Natural killer cell treated with Interleukin-12 subunit alpha and Interleukin-12 subunit beta and Interleukin-15 and Interleukin-18, amount 100 ng/mL, for 72 hours (primary cell): ENCODE data around the gene CD244. TPM values are rescaled to one million over a fixed set of nuclear protein-coding genes. Genes with fewer than 3 reads are reported as not detected.
"Not testable (repeated sequence)": the region's sequence is repeated elsewhere in the genome, so short reads cannot be mapped to it uniquely, and the experiment has no call there.

Source experiments
- ATAC-seq, 2 donors: fragments of 150-1000 bp; cut with Tn5 transposase in 1 of 2; sonication (Bioruptor Pico), chemical (Tn5 transposase) in 1 of 2; 2 replicates each; pipeline ENCODE4 v1.10.0; 2021
- DNase-seq: peaks from one replicate; pipeline ENCODE4 v3.0.0; 2022; ENCODE audit warnings: low spot score
- H3K27ac Mint-ChIP-seq, 2 donors: 1 replicate in 1 of 2; 2 replicates in 1 of 2; pipeline ENCODE4 v1.8.0; 2022; ENCODE audit warnings: mixed read lengths in 2 of 2, mild to moderate bottlenecking in 1 of 2, moderate library complexity in 1 of 2
- H3K27me3 Mint-ChIP-seq, 2 donors: 1 replicate in 1 of 2; 2 replicates in 1 of 2; pipeline ENCODE4 v1.8.0; 2022; ENCODE audit warnings: mixed read lengths in 2 of 2
- H3K36me3 Mint-ChIP-seq: one replicate; pipeline ENCODE4 v1.8.0; 2022; ENCODE audit warnings: mixed read lengths
- H3K4me1 Mint-ChIP-seq, 2 donors: 1 replicate in 1 of 2; 2 replicates in 1 of 2; pipeline ENCODE4 v1.8.0; 2022; ENCODE audit warnings: low read depth in 2 of 2, mixed read lengths in 2 of 2, mild to moderate bottlenecking in 1 of 2
- H3K4me3 Mint-ChIP-seq: one replicate; pipeline ENCODE4 v1.8.0; 2022; ENCODE audit warnings: mixed read lengths
- H3K9me3 Mint-ChIP-seq: 2 replicates; pipeline ENCODE4 v1.8.0; 2022; ENCODE audit warnings: mixed read lengths
- total RNA-seq, 2 donors: library from RNA; stranded (reverse); gene quantifications; one replicate each; pipeline ENCODE4 v1.2.3, GENCODE V29; 2022

The CD244 gene
- total RNA-seq, 2 donors from 2014 or later, result 36.6 to 64.4 TPM

DNA sequence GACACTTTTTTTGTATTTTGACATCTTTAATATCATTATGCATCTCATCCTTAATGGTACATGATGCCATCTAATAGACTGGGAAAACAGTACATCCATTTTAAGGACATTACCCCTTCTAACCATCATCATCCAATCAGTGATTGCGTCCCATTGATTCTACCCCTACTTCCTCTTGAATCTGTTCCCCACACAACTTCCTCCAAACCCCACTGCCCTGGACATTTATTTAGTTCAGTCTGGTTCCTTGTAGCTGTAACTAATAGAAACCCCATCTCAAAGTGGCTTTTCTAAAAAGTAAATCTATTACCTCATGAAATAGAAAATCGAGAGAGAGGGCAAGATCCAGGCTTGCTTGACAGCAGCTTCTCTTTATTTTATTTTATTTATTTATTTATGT is 24.4 kb upstream of the CD244 start:
- Mint-ChIP-seq H3K9me3 (no peaks in the 10 kb centered on the region), H3K27ac (no peak overlapping the region), H3K4me3 (no peak overlapping the region), H3K36me3 (no peaks in the 10 kb centered on the region), H3K4me1 (peaks cover 6% of the 10 kb centered on the region in 2 donors), H3K27me3 (peaks cover 3 to 5% of the 10 kb centered on the region in 2 donors)
- DNase-seq (no peak), ATAC-seq (no peak)

DNA sequence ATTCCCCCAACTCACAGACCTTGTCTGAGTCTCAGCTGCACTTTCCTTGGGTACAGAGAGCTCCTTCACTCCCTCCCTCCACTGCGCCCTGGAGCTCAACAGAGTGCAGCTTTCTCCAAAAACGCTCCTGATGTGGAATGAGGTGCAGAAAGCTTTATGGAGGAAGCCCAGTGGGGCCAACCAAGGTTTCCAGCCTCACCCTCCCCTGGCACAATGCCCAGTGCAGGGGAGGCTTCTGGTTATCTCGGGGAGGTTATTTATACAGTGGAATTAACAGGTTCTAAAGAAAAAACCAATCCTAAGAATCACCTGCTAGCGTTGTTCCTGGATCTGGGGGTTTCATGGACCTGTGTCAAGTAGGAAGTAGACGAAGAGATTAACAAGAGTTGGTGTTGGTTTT is 22.4 kb upstream of the CD244 start, which contains the start of gene ITLN1:
Gene ITLN1 (minus strand): TSS at position 139 of the 400 bp plus-strand sequence. CDS start 303 bp downstream, outside the sequence.
- ATAC-seq (no peak), DNase-seq (no peak)
- no peaks in the 10 kb centered on the region for H3K27me3 Mint-ChIP-seq
- peaks cover 6% of the 10 kb centered on the region in 2 donors for H3K4me1 Mint-ChIP-seq
- no peak within 1 kb of the TSS for H3K27ac Mint-ChIP-seq
- H3K36me3 Mint-ChIP-seq, result no peaks in the 10 kb centered on the region
- no peaks in the 10 kb centered on the region for H3K9me3 Mint-ChIP-seq
- no peak within 1 kb of the TSS for H3K4me3 Mint-ChIP-seq

DNA sequence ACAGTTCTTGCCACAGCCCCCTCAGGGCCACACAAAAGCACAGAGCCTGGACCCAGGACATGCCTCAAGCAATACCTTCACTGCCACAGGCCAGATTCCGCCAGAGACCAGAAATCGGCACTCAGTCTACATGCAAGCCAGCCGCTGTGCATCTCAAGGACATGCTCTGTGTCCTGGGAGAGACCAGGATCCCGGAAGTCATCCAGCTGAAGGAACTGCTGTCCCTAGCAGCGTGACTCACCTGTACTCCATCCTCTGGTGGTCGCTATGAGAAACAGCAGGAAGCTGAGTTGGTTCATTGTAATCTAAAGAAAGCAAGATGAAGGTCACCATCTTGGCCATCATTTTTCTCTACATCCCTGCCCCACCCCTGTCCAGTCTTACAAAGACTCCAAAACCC is 21.9 kb upstream of the CD244 start:
- H3K27ac Mint-ChIP-seq, result no peak overlapping the region

DNA sequence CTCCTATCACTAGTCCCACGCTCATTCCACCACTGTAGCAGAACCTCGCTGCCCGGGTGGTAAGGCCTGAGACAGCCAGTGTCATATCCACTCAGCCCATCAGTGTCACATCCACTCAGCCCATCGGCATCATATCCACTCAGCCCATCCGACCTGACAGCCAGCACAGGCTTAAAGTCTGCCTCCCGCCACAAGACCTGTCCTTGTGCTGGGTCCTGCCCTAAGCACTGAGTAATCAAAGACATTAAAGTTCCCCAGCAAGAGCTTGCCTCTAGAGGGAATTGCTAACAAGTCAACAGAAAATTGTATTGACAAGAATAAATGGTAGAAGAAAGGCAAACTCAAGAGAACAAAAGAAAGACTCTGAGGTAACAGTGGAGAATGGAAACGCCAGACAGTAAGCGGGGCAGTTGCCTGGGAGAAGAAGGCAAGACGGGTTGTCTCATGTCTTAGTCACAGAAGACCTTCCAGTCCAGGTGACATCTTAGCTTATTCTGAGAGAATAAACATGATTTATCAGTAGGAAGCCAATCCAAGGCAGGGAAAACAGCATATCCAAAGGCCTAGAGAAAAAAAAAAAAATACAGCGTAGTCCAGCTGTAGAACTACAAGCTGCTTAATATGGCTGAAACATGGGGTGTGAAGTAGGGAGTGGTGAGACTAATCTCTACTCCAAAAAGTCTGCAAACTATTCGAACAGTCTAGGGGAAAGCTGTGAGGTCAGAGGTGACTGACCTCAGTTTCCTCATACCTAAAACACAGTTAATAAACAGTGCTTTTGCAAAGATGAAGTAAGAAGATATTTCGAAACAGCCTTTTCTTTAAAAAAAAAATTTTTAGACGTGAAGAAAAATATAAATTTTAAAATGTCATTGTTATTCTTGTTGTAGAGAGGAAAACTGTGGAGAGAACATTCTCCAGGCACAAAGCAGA is 21.2 kb upstream of the CD244 start:
- no peak overlapping the region for H3K27ac Mint-ChIP-seq
- H3K9me3 Mint-ChIP-seq, result no peaks in the 10 kb centered on the region
- H3K27me3 Mint-ChIP-seq, result no peaks in the 10 kb centered on the region
- H3K4me3 Mint-ChIP-seq, result no peak overlapping the region
- peaks cover 6% of the 10 kb centered on the region in 2 donors for H3K4me1 Mint-ChIP-seq
- ATAC-seq (peak in 1 of 2 donors; percentile 22), DNase-seq (no peak)
- no peaks in the 10 kb centered on the region for H3K36me3 Mint-ChIP-seq

More for the DNA sequence above, 21.9 kb upstream of the CD244 start:
- H3K27me3 Mint-ChIP-seq, result no peaks in the 10 kb centered on the region
- no peaks in the 10 kb centered on the region for H3K9me3 Mint-ChIP-seq
- no peaks in the 10 kb centered on the region for H3K36me3 Mint-ChIP-seq
- no peak overlapping the region for H3K4me3 Mint-ChIP-seq
- ATAC-seq (no peak), DNase-seq (no peak)
- H3K4me1 Mint-ChIP-seq, result peaks cover 6% of the 10 kb centered on the region in 2 donors

DNA sequence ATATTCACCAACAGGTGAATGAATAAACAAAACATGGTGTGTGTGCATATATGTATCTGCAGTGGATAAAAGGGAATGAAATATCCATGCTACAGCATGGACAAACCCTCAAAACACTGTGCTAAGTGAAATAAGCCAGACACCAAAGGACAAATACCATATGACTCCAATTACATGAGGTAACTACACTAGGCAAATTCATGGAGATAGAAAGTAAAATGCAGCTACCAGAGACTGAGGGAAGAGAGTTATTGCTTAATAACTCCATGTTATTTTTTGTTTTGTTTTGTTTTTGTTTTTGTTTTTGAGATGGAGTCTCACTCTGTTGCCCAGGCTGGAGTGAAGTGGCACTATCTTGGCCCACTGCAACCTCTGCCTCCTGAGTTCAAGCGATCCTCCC is 19.9 kb upstream of the CD244 start:
- Mint-ChIP-seq H3K27me3 (no peaks in the 10 kb centered on the region), H3K9me3 (no peaks in the 10 kb centered on the region), H3K27ac (no peak overlapping the region), H3K4me1 (peaks cover 6 to 7% of the 10 kb centered on the region in 2 donors), H3K36me3 (no peaks in the 10 kb centered on the region), H3K4me3 (no peak overlapping the region)
- DNase-seq (no peak), ATAC-seq (no peak)

DNA sequence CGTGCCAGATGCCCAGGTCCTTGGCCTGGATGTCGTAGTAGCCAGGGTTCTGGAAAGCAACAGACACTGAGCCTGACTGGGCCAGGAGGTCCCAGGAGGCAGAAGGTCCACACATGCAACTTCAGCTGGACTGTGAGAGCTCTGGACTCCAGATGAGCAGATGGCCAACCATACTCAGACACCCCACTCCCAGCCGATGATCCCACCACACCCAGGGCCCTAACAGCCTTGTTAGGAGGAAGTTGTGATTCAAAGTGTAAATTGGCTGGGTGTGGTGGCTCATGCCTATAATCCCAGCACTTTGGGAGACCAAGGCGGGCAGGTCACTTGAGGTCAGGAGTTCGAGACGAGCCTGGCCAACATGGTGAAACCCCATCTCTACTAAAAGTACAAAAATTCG is 18.6 kb upstream of the CD244 start:
- not testable (repeated sequence) for H3K9me3 Mint-ChIP-seq, H3K27ac Mint-ChIP-seq, H3K36me3 Mint-ChIP-seq, DNase-seq, H3K4me3 Mint-ChIP-seq, H3K27me3 Mint-ChIP-seq, ATAC-seq
- H3K4me1 Mint-ChIP-seq, result peaks cover 18 to 19% of the 10 kb centered on the region in 2 donors

DNA sequence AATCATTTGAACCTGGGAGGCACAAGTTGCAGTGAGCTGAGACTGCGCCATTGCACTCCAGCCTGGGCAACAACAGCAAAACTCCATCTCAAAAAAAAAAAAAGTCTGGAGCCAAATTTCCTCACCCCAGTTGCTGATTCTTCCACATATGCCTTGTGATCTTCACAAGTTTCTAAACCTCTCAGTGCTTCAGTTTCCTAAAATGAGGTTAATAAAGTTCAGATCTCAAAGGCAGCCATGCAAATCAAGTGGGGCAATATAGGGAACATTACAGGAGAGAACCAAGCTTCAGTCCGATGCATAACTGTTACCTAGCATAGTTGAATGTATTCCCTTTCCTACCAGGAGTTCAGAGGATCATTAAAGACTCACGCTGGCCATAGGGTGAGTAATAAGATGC is 17.5 kb upstream of the CD244 start:
- Mint-ChIP-seq H3K27ac (no peak overlapping the region), H3K27me3 (no peaks in the 10 kb centered on the region), H3K9me3 (no peaks in the 10 kb centered on the region), H3K4me3 (no peak overlapping the region), H3K4me1 (peaks cover 23 to 24% of the 10 kb centered on the region in 2 donors), H3K36me3 (no peaks in the 10 kb centered on the region)
- DNase-seq, result no peak
- ATAC-seq, result no peak

DNA sequence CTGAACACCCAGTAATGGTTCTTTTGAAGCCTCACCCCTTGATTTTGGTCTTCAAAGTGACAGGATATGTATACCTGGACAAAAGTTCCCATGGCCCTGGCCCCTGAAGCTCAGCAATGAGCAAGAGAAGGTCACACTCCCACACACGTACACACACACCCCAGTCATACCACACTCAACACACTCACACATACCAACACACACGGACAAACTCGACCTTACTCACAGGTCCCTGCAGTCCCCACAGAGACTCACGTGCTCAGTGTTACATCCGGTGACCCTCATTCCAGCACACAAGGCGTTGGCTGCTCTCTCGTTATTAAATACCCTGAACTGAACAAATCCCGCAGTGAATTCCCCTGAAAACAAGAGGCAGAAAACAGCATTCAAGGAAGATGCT is 16.4 kb upstream of the CD244 start:
- Mint-ChIP-seq H3K9me3 (no peaks in the 10 kb centered on the region), H3K27me3 (no peaks in the 10 kb centered on the region)
- no peak for DNase-seq

DNA sequence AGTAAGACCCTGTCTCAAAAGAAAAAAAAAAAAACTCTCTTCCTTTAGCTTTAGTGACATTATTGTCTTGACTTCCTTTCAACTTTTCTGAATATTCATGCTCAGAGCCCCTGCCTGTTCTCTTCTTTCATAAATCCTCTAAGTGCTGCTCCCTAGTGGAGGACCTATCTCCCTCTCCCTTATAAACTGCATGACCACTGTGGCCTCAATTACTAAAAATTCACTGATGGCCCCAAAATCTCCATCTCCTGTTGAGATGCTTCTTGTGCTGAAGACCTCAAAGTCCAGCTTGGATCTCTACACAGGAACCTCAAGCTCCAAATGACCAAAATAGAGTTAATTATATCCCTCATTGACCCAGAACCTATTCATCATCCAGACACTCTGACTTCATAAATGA is 14.5 kb upstream of the CD244 start:
- Mint-ChIP-seq H3K27ac (peak overlapping the region; percentile 34 to 82), H3K4me3 (no peak overlapping the region), H3K36me3 (no peaks in the 10 kb centered on the region), H3K27me3 (no peaks in the 10 kb centered on the region), H3K4me1 (peaks cover 23 to 24% of the 10 kb centered on the region in 2 donors), H3K9me3 (no peaks in the 10 kb centered on the region)
- DNase-seq (no peak), ATAC-seq (peak; percentile 66 to 83)

More for the DNA sequence above, 16.4 kb upstream of the CD244 start:
- no peaks in the 10 kb centered on the region for H3K36me3 Mint-ChIP-seq
- no peak overlapping the region for H3K4me3 Mint-ChIP-seq
- H3K4me1 Mint-ChIP-seq, result peaks cover 29% of the 10 kb centered on the region in 2 donors
- ATAC-seq, result peak in 1 of 2 donors; percentile 74
- peak overlapping the region in 1 of 2 donors; percentile 14 for H3K27ac Mint-ChIP-seq

DNA sequence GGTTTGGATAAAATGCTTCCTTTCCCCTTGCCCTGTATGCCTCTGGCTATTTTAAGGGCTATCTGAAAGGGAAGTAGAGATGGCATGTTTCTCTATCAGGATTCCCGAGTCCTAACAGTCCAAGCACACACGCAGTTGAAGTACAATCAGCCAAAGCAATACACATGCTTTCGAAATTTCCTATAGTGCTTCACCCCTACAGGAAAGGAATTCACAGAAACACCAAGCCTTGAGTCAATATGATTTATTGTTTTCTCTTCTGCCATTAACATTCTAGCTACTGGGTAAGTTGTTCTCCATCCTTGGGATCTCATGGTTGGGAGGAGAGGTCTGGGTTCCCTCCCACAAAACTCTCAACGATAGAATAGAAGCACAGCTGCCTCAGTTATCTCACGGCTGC is 13.6 kb upstream of the CD244 start:
- ATAC-seq (no peak), DNase-seq (no peak)
- Mint-ChIP-seq H3K27me3 (no peaks in the 10 kb centered on the region), H3K4me3 (no peak overlapping the region), H3K27ac (peak overlapping the region; percentile 34 to 82), H3K4me1 (peaks cover 23 to 24% of the 10 kb centered on the region in 2 donors), H3K36me3 (no peaks in the 10 kb centered on the region), H3K9me3 (no peaks in the 10 kb centered on the region)

DNA sequence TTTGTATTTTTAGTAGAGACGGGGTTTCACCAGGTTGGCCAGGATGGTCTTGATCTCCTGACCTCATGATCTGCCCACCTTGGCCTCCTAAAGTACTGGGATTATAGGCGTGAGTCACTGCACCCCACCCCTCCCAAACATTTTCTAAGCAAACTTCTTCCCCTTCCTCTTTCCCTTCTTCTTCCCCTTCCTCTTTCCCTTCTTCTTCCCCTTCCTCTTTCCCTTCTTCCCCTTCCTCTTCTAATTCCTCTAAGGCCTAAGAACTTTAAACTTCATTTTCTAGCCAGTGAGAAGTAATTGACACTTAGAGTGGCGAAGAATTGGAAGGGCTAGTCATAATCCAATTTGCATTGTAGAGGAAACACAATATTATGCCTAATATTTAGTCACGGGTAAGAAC is 12.9 kb upstream of the CD244 start:
- H3K4me3 Mint-ChIP-seq, ATAC-seq, H3K27ac Mint-ChIP-seq, DNase-seq, H3K9me3 Mint-ChIP-seq, H3K36me3 Mint-ChIP-seq, H3K27me3 Mint-ChIP-seq: not testable (repeated sequence)
- peaks cover 23 to 24% of the 10 kb centered on the region in 2 donors for H3K4me1 Mint-ChIP-seq

DNA sequence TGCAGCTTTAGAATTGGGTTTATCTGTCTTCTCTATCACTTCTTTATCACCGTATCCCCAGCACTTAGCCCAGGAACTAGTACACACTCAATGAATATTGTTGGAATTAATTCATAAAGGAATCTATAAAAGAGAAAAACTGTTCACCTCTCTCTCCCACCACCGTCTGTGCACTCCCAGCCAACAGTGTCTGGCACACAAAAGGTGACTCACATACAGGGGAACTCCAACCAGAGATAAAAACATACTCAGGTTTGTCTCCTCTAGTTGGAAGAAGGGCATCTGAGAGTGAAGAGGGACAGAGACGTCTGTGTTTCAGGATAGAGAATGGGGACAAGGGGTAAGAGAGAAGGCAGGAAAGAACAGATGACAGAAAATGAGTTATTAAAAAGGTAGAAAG is 12.2 kb upstream of the CD244 start:
- H3K27me3 Mint-ChIP-seq, result no peaks in the 10 kb centered on the region
- H3K27ac Mint-ChIP-seq, result peak overlapping the region in 1 of 2 donors; percentile 67
- H3K4me3 Mint-ChIP-seq, result no peak overlapping the region
- ATAC-seq, result peak in 1 of 2 donors; percentile 56
- DNase-seq, result no peak
- H3K36me3 Mint-ChIP-seq, result no peaks in the 10 kb centered on the region
- no peaks in the 10 kb centered on the region for H3K9me3 Mint-ChIP-seq
- peaks cover 23 to 24% of the 10 kb centered on the region in 2 donors for H3K4me1 Mint-ChIP-seq

DNA sequence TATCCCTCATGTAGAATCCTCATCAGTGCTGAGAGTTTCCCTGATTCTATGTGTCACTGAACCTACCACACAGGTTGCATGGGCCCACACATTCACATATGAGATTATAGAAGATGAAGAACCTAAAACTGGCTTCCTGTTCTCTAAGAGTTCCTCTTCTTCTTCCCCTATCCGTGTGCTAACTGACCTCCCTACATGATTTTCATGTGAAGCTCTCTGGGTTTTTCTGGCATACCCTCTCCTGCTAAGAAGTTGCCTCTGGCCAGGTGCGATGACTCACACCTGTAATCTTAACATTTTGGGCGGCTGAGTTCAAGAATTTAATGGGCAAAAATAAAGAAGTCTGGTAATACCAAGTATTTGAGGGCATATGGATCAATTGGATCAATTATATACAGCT is 5.5 kb upstream of the CD244 start:
- no peaks in the 10 kb centered on the region for H3K27me3 Mint-ChIP-seq
- no peak for DNase-seq

DNA sequence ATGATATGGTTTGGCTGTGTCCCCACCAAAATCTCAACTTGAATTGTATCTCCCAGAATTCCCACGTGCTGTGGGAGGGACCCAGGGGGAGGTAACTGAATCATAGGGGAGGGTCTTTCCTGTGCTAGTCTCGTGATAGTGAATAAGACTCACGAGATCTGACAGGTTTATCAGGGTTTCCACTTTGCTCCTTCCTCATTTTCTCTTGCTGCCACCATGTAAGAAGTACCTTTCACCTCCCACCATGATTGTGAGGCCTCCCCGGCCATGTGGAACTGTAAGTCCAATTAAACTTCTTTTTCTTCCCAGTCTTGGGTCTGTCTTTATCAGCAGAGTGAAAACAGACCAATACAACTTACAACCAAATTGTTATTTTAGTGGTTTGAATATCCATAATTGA is 5.0 kb upstream of the CD244 start:
- not testable (repeated sequence) for H3K4me3 Mint-ChIP-seq, ATAC-seq, H3K36me3 Mint-ChIP-seq, DNase-seq, H3K27me3 Mint-ChIP-seq, H3K9me3 Mint-ChIP-seq
- peaks cover 32 to 38% of the 10 kb centered on the region in 2 donors for H3K4me1 Mint-ChIP-seq
- H3K27ac Mint-ChIP-seq, result peak overlapping the region; percentile 35 to 40

More for the DNA sequence above, 5.5 kb upstream of the CD244 start:
- Mint-ChIP-seq H3K36me3 (no peaks in the 10 kb centered on the region), H3K4me3 (no peak overlapping the region), H3K4me1 (peaks cover 27 to 33% of the 10 kb centered on the region in 2 donors), H3K27ac (peak overlapping the region; percentile 35 to 40), H3K9me3 (no peaks in the 10 kb centered on the region)
- ATAC-seq, result no peak
